CD14-positive monocyte (primary cell): Measurements from ENCODE around the gene RALGAPA1. TPM values are rescaled to one million over a fixed set of nuclear protein-coding genes. Genes with fewer than 3 reads are reported as not detected.

Experiments
- DNase-seq, 3 donors: peaks; one replicate each; pipeline ENCODE4 v3.0.0-alpha.2; 2011 to 2022
- H2AFZ ChIP-seq: 2 replicates; pipeline ENCODE4 v1.6.0; 2012; ENCODE audit warnings: mild to moderate bottlenecking, low read depth, low read length, inconsistent platforms; ENCODE audit not compliant: insufficient read depth, poor library complexity, severe bottlenecking
- H3K27ac ChIP-seq, 2 donors: 1 replicate in 1 of 2; 2 replicates in 1 of 2; pipeline ENCODE4 v1.5.1; 2012 to 2013; ENCODE audit warnings: low read length in 2 of 2, control low read depth in 1 of 2, inconsistent platforms in 1 of 2, low read depth in 1 of 2, mild to moderate bottlenecking in 1 of 2
- H3K27me3 ChIP-seq, 2 donors: one replicate each; pipeline versions ENCODE4 v1.6.0 to v1.6.1; 2011 to 2013; ENCODE audit warnings: low read length in 2 of 2; ENCODE audit not compliant: control insufficient read depth in 2 of 2, insufficient read depth in 2 of 2
- H3K36me3 ChIP-seq, 2 donors: replicated peaks in 1 of 2; 1 replicate in 1 of 2; 2 replicates in 1 of 2; pipeline versions ENCODE4 v1.5.1 to v1.6.1; 2012 to 2013; ENCODE audit warnings: low read length in 2 of 2, control low read depth in 1 of 2, inconsistent platforms in 1 of 2, mild to moderate bottlenecking in 1 of 2; ENCODE audit not compliant: insufficient read depth in 2 of 2, control insufficient read depth in 1 of 2
- H3K4me1 ChIP-seq, 2 donors: 1 replicate in 1 of 2; 2 replicates in 1 of 2; pipeline versions ENCODE4 v1.5.1 to v1.6.1; 2012 to 2013; ENCODE audit warnings: low read length in 2 of 2, control low read depth in 1 of 2, inconsistent platforms in 1 of 2, mild to moderate bottlenecking in 1 of 2, moderate library complexity in 1 of 2; ENCODE audit not compliant: insufficient read depth in 2 of 2, control insufficient read depth in 1 of 2
- H3K4me2 ChIP-seq: replicated peaks from 2 replicates; pipeline ENCODE3; 2012; ENCODE audit warnings: low read length, moderate library complexity, mild to moderate bottlenecking; ENCODE audit not compliant: poor library complexity, severe bottlenecking; ENCODE audit errors: extremely low read depth
- H3K4me3 ChIP-seq, 3 experiments: fragments of 200-600 bp in 1 of 3; sonication (generic) in 1 of 3; replicated peaks in 1 of 3; 1 replicate in 2 of 3; 2 replicates in 1 of 3; pipeline ENCODE4 v1.5.1; 2011 to 2013; ENCODE audit warnings: low read length in 3 of 3, mild to moderate bottlenecking in 3 of 3, control low read depth in 2 of 3, low read depth in 2 of 3, inconsistent platforms in 1 of 3, moderate library complexity in 1 of 3
- H3K79me2 ChIP-seq: 2 replicates; pipeline ENCODE4 v1.6.0; 2012; ENCODE audit warnings: mild to moderate bottlenecking, control low read depth, inconsistent platforms, low read length, moderate library complexity; ENCODE audit not compliant: insufficient read depth
- H3K9ac ChIP-seq: 2 replicates; pipeline ENCODE4 v1.6.0; 2017; ENCODE audit warnings: low read length, mild to moderate bottlenecking; ENCODE audit not compliant: insufficient read depth, poor library complexity, severe bottlenecking
- H3K9me3 ChIP-seq, 2 donors: replicated peaks in 1 of 2; 1 replicate in 1 of 2; 2 replicates in 1 of 2; pipeline versions ENCODE4 v1.5.1 to v1.6.1; 2012 to 2013; ENCODE audit warnings: low read length in 2 of 2, control low read depth in 1 of 2; ENCODE audit not compliant: control insufficient read depth in 1 of 2, insufficient read depth in 1 of 2
- H4K20me1 ChIP-seq: 2 replicates; pipeline ENCODE4 v1.6.0; 2012; ENCODE audit warnings: mild to moderate bottlenecking, low read length, control low read depth, moderate library complexity; ENCODE audit not compliant: insufficient read depth
- H3K27ac Mint-ChIP-seq, 7 donors: one replicate each; pipeline ENCODE4 v1.8.0; 2020; ENCODE audit warnings: mild to moderate bottlenecking in 7 of 7, mixed read lengths in 7 of 7, moderate library complexity in 6 of 7, inconsistent platforms in 2 of 7
- H3K27me3 Mint-ChIP-seq, 3 donors: one replicate each; pipeline ENCODE4 v1.8.0; 2021 to 2022; ENCODE audit warnings: low read depth in 3 of 3, mild to moderate bottlenecking in 3 of 3, mixed read lengths in 3 of 3, moderate library complexity in 3 of 3, inconsistent platforms in 1 of 3
- H3K36me3 Mint-ChIP-seq, 2 donors: one replicate each; pipeline ENCODE4 v1.8.0; 2020; ENCODE audit warnings: mixed read lengths in 2 of 2, inconsistent platforms in 1 of 2, mild to moderate bottlenecking in 1 of 2
- H3K4me1 Mint-ChIP-seq: one replicate; pipeline ENCODE4 v1.8.0; 2020; ENCODE audit warnings: mild to moderate bottlenecking, mixed read lengths
- H3K4me3 Mint-ChIP-seq, 2 donors: one replicate each; pipeline ENCODE4 v1.8.0; 2020; ENCODE audit warnings: mild to moderate bottlenecking in 2 of 2, mixed read lengths in 2 of 2, moderate library complexity in 1 of 2
- H3K9me3 Mint-ChIP-seq, 7 donors: one replicate each; pipeline ENCODE4 v1.8.0; 2020 to 2022; ENCODE audit warnings: mixed read lengths in 7 of 7, mild to moderate bottlenecking in 6 of 7, moderate library complexity in 6 of 7, inconsistent platforms in 2 of 7
- WGBS: methylation state at CpG from one replicate; pipeline ENCODE4 v1.1.5; 2013; ENCODE audit warnings: missing lambda C conversion rate; ENCODE audit not compliant: insufficient coverage; 5-methylcytosine and 5-hydroxymethylcytosine counted together
- intact Hi-C, 2 donors: fragments of 100-400 bp; cut with micrococcal nuclease; formaldehyde crosslinking; loops; one replicate each; pipeline versions ENCODE4 v1.15.0 to v1.15.1; 2023
- polyA plus RNA-seq, 3 donors: library from polyadenylated mRNA; depleted of rRNA in 1 of 3; unstranded in 2 of 3; stranded (reverse) in 1 of 3; fragments of 300-500 nt in 2 of 3; fragments of >200 nt in 1 of 3; fragmentation: Illumina TruSeq in 2 of 3; gene quantifications; 1 replicate in 2 of 3; 2 replicates in 1 of 3; pipeline ENCODE4 v1.2.3, GENCODE V29; 2012 to 2021
- TF ChIP-seq, protein P1 (sequence below): fragments of 200-600 bp; IDR thresholded peaks from one replicate; pipeline ENCODE4 v1.8.0; 2022; ENCODE audit warnings: antibody characterized with exemption, mild to moderate bottlenecking

RALGAPA1 gene
- polyA plus RNA-seq, 3 donors, result 3.2 to 7.4 (median 4.1) TPM

DNA sequence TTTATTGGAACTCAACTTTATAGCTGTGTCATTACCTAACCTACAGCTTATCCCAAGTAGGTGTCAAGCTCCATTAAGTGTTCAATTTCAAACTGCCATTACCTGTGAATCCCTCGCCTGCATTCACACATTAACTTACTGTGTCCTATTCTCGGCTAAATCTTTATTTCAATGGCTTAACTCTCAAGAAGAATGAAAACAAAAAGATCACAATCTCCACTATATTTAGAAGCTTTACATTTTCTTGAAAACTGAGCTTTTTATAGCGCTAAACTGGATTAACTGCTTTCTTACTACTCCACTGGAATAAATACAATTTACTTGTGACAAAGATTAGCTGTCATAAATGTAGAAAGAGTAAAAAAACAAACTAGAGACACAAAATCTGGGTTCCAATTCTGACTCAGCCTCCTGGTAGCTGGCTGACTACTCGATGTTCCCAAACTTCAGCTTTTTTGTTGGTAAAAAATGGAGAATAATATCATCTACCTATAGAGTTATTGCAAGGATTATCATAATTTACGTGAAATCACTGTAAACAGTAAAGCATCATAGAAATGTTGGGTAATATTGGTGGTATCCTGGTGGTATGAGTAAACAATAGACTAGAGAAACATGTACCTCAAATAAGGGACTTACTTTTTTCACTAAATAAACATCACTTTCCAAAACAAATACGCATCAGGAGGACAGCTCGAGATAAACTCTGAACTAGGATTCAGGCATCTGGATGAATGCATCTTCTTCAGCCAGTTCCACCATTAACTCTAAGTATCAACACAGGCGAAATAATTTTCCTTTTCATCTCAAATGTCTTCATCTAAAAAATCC, 1.7 kb downstream of the RALGAPA1 start:
- peaks cover 0 to 5% (median 0%) of the 10 kb centered on the region in 7 donors for H3K9me3 Mint-ChIP-seq
- Histone ChIP-seq H3K4me2 (no peak overlapping the region), H3K36me3 (no peaks in the 10 kb centered on the region), H2AFZ (no peak overlapping the region), H3K27me3 (no peaks in the 10 kb centered on the region), H3K79me2 (peaks cover 19% of the 10 kb centered on the region), H3K9me3 (no peaks in the 10 kb centered on the region), H3K4me1 (peaks cover 9 to 16% of the 10 kb centered on the region in 2 donors), H4K20me1 (no peaks in the 10 kb centered on the region), H3K9ac (no peak overlapping the region), H3K27ac (no peak overlapping the region), H3K4me3 (no peak overlapping the region)
- intact Hi-C loops, result no loop called here
- no peaks in the 10 kb centered on the region for H3K36me3 Mint-ChIP-seq
- H3K4me1 Mint-ChIP-seq, result peaks cover 22% of the 10 kb centered on the region
- H3K4me3 Mint-ChIP-seq, result peak overlapping the region in 1 of 2 donors; percentile 55
- H3K27ac Mint-ChIP-seq, result no peak overlapping the region
- no peak for DNase-seq
- TF ChIP-seq, protein P1, sequence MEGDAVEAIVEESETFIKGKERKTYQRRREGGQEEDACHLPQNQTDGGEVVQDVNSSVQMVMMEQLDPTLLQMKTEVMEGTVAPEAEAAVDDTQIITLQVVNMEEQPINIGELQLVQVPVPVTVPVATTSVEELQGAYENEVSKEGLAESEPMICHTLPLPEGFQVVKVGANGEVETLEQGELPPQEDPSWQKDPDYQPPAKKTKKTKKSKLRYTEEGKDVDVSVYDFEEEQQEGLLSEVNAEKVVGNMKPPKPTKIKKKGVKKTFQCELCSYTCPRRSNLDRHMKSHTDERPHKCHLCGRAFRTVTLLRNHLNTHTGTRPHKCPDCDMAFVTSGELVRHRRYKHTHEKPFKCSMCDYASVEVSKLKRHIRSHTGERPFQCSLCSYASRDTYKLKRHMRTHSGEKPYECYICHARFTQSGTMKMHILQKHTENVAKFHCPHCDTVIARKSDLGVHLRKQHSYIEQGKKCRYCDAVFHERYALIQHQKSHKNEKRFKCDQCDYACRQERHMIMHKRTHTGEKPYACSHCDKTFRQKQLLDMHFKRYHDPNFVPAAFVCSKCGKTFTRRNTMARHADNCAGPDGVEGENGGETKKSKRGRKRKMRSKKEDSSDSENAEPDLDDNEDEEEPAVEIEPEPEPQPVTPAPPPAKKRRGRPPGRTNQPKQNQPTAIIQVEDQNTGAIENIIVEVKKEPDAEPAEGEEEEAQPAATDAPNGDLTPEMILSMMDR, result no peak
- H3K27me3 Mint-ChIP-seq, result peaks cover 0 to 5% (median 4%) of the 10 kb centered on the region in 3 donors
- 90% methylated on average over 5 of the region's 8 CpGs for WGBS

DNA sequence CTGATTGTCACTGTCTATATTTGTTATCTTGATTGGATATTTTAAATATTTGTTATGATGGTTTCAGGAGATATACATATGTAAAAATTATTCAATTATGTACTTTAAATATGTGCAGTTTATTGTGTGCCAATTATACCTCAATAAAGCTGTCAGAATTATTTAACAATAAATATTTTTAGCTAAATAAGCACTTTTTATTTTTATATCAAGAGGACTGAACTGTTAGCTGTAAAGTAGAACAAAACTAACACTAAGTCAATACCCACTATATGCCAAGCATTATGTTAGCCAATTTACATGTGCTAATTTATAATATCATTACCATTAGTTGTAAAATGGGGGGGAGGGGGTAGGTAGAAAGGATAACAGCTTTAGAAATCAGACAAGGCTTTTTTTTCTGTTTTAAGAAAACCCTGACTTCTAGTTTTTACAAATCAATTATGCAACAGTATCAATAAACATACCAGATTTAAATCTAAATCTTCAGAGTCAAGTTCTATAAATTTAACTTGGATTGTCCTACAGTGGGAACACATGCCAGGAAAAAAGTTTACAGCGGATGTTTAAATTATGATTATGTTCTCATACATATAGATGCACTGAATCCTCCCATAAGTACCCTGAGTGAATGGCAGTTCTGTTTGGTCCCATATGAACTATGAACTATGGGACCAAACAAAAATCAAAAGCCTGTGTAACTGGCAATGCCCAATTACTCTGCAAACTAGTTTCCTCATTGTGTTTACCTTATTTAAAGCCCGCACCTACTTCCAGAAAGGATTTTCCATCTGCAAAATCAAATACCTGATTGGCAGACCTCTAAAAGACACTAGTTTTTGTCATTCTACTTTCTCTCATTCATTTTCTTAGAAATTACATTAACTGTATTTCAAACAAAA, 2.8 kb downstream of the RALGAPA1 start:
- Mint-ChIP-seq H3K27ac (no peak overlapping the region), H3K27me3 (peaks cover 0 to 5% (median 4%) of the 10 kb centered on the region in 3 donors), H3K4me1 (peaks cover 22% of the 10 kb centered on the region), H3K36me3 (no peaks in the 10 kb centered on the region), H3K9me3 (peaks cover 0 to 5% (median 0%) of the 10 kb centered on the region in 7 donors), H3K4me3 (no peak overlapping the region)
- TF ChIP-seq, protein P1, result no peak
- no peak overlapping the region for H3K27ac ChIP-seq
- no peaks in the 10 kb centered on the region for H4K20me1 ChIP-seq
- no peaks in the 10 kb centered on the region for H3K36me3 ChIP-seq
- peaks cover 19% of the 10 kb centered on the region for H3K79me2 ChIP-seq
- H3K27me3 ChIP-seq, result no peaks in the 10 kb centered on the region
- no peak overlapping the region for H3K4me3 ChIP-seq
- no peak overlapping the region for H3K4me2 ChIP-seq
- peaks cover 9 to 16% of the 10 kb centered on the region in 2 donors for H3K4me1 ChIP-seq
- H3K9ac ChIP-seq, result no peak overlapping the region
- no peaks in the 10 kb centered on the region for H3K9me3 ChIP-seq
- no peak overlapping the region for H2AFZ ChIP-seq
- no peak for DNase-seq
- intact Hi-C loops, result no loop called here
- 100% methylated on average over 1 of the region's 2 CpGs for WGBS
